C4-2B (cell line): ENCODE results near the gene MTIF2.

Source experiments
- CTCF ChIP-seq: fragments of 450-650 bp; conservative IDR thresholded peaks from 2 replicates; pipeline ENCODE4 v1.5.1; 2017; ENCODE audit warnings: mild to moderate bottlenecking
- ZFX ChIP-seq: fragments of 450-650 bp; IDR thresholded peaks from 2 replicates; pipeline ENCODE4 v1.6.1; 2017

DNA sequence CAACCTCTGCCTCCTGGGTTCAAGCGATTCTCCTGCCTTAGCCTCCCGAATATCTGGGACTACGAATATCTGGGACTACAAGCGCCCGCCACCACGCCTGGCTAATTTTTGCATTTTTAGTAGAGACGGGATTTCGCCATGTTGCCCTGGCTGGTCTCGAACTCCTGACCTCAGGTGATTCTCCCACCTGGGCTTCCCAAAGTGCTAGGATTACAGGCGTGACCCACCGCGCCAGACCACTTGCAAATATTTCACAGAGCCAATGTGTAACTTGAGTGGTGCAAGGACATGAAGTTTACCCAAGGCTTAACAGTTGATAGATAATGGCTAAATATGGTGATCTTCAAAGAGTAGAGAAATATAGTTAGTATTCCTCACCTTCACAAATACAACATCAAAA lies 14.1 kb upstream of the MTIF2 start:
- no peak for TF ChIP-seq CTCF
- no peak for TF ChIP-seq ZFX
